GM12873 (cell line): Measurements from ENCODE around the gene SLC25A48.

Source experiments
- TF ChIP-seq, protein P1 (sequence below): IDR thresholded peaks from 2 replicates; pipeline ENCODE4 v1.5.1; 2012; ENCODE audit warnings: low read depth, mild to moderate bottlenecking, moderate library complexity, low read length, control low read depth; ENCODE audit not compliant: insufficient read depth; ENCODE audit errors: missing control alignments

Gene SLC25A48

GRCh38 chr5:135880801-135881200 is 46.3 kb downstream of the SLC25A48 start:
- TF ChIP-seq, protein P1, sequence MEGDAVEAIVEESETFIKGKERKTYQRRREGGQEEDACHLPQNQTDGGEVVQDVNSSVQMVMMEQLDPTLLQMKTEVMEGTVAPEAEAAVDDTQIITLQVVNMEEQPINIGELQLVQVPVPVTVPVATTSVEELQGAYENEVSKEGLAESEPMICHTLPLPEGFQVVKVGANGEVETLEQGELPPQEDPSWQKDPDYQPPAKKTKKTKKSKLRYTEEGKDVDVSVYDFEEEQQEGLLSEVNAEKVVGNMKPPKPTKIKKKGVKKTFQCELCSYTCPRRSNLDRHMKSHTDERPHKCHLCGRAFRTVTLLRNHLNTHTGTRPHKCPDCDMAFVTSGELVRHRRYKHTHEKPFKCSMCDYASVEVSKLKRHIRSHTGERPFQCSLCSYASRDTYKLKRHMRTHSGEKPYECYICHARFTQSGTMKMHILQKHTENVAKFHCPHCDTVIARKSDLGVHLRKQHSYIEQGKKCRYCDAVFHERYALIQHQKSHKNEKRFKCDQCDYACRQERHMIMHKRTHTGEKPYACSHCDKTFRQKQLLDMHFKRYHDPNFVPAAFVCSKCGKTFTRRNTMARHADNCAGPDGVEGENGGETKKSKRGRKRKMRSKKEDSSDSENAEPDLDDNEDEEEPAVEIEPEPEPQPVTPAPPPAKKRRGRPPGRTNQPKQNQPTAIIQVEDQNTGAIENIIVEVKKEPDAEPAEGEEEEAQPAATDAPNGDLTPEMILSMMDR, result no peak

DNA sequence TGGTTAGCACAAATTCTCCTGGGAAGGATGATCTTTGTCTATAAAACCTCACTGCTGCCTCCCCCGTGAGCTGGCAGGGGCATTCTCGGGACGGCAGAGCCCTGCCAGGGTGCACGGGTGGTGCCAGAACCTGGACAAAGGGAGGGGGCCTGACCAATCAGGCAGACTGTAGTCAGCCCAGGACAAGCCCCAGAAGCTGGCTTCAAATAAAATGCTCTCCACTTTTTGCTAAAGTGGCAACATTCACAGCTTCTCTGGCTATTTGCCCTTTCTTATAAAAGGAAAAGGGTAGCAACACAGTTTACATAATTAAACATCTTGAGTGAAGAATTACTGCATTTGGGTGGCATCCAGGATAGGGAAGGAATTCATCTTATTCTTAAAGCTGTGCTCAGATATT is 46.8 kb downstream of the SLC25A48 start:
- TF ChIP-seq, protein P1, result no peak

- TF ChIP-seq, protein P1, result no peak
Measured at GRCh38 chr5:135881819-135882218, 47.4 kb downstream of the SLC25A48 start.

- TF ChIP-seq, protein P1, result no peak
Measured at GRCh38 chr5:135883026-135883425, 48.6 kb downstream of the SLC25A48 start.

- TF ChIP-seq, protein P1, result peak; percentile 47
Measured at GRCh38 chr5:135883441-135883840, 49.0 kb downstream of the SLC25A48 start.

DNA sequence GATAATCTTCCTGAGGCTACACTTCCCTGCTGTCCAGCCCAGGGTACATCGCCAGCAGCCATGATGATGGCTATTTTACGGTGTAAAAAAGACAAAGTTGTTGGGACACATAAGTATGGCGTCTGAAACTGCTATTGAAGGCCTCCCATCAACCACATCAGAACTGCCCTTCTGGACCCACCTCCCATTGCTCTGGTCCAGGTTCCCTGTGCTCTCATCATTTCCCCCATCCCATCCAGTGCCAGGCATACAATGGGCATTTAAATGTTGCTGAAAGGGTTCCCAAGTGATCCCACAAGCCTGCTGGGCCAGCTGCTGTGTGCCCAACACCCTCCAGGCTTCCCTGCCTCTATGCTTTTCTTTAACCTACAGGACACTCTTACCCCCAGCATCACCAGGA is 50.6 kb downstream of the SLC25A48 start:
- TF ChIP-seq, protein P1, result no peak

DNA sequence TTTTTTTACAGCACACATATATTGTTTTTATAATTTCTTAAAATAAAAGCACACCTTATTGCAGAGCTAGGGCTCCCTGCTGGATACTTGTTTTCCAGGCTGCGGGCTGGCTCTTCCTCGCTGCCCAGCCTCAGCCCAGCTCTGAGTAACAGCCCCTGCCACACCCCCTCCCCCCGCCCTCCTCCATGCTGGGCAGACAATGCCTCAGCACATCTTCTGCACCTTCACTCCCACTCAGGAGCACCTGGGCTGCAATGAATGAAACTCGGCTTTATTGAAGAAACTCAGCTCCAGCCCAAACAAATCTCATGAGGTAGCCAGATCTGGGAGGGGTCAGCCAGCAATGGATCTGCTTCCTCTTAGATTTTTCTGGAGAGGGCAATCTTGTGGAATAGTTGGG is 51.7 kb downstream of the SLC25A48 start:
- TF ChIP-seq, protein P1, result no peak
